ENCODE measurements around the gene NSMF. TPM values are rescaled to one million over a fixed set of nuclear protein-coding genes. Genes with fewer than 3 reads are reported as not detected.

Gene NSMF
- 10 to 100 TPM; 41.5 to 54.2 TPM for total RNA-seq
- total RNA-seq: 75.9 to 86.8 reads per million in 2 donors

DNA sequence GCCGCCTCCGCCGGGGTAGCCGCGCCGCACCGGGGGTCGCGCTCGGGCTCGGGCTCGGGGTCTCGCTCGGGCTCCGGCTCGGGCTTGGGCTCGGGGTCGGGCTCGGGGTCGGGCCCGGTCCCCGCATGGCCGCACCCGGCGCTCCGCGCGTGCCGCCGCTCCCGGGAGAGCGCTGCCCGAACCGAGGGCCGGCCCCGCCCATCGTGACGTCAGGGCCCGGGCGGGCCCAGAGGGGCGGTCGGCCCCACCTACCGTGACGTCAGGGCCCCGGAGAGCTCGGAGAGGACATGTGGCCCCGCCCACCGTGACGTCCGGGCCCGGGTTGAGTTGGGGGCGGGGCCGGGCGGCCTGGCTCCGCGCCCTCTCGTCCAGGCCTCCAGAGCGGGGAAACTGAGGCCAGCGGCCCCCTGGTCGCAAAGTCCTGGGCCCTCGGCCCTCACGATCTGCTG lies at the start of gene NSMF:
Gene NSMF (minus strand): TSS at position 183 of the 449 bp plus-strand sequence. CDS start 232 bp downstream, outside the sequence.
- ATAC-seq (peak; percentile 83), DNase-seq (peak; percentile 94 to 97 (median 96))
- no peaks in the 10 kb centered on the region for H3K9me3 ChIP-seq (ENCODE audit: control insufficient read depth, low read length, poor library complexity, severe bottlenecking)
- Mint-ChIP-seq H3K27ac (no peak within 1 kb of the TSS), H3K36me3 (ENCODE audit: low read depth) (no peaks in the 10 kb centered on the region), H3K4me3 (peak within 1 kb of the TSS; percentile 66), H3K4me1 (peaks cover 13% of the 10 kb centered on the region), H3K27me3 (no peaks in the 10 kb centered on the region)

DNA sequence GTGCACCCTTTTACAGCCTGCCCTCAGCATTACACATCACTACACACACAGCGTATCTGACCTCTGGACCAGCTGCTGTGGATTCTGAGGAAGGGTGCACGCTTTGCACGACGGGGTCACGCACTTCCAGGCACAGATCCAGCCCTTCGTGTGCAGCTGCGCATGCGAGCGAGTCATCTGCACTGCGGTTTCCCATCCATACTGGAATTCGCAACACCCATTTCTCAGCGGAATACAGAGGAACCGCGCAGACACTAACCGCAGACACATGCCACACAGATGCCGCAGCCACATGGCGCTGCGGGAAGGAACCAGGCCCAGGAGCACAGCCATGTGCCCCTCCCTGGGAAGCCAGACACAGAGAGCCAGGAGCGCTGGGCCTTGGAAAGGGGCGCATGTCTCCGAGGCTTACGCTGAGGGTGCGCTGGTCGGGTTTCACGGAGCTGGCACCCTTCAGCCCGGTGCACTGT lies 47.6 kb upstream of the NSMF start:
- H3K4me3 Mint-ChIP-seq: no peak overlapping the region
- peaks cover 3% of the 10 kb centered on the region for H3K36me3 Mint-ChIP-seq (ENCODE audit: low read depth)
- DNase-seq (no peak), ATAC-seq (no peak)
- H3K27me3 Mint-ChIP-seq: no peaks in the 10 kb centered on the region
- H3K4me1 Mint-ChIP-seq: peaks cover under 1% of the 10 kb centered on the region
- H3K27ac Mint-ChIP-seq: no peak overlapping the region
- H3K9me3 ChIP-seq (ENCODE audit: control insufficient read depth, low read length, poor library complexity, severe bottlenecking): no peaks in the 10 kb centered on the region

DNA sequence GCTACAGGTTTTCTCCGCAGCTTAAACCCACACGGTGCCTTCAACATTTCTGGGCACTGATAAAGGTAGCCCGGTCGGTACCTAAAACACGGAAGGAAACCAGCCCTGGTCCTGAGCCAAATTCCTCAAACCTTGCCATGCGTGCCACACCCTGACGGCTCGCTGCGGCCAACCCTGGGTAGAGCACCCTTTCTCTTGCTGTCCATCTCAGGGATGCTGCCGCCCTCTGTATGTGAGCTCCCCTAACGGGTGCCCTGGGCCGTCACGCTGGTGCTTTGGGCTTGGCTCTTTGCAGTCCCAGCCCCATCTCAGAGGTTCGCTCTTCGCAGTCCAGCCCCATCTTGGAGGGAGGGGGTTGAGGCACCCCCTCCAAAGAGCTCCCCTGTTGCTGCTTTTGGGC lies 47.1 kb upstream of the NSMF start:
- Mint-ChIP-seq H3K36me3 (ENCODE audit: low read depth) (peaks cover 3% of the 10 kb centered on the region), H3K27ac (no peak overlapping the region), H3K4me3 (no peak overlapping the region), H3K27me3 (no peaks in the 10 kb centered on the region), H3K4me1 (no peaks in the 10 kb centered on the region)
- DNase-seq (no peak), ATAC-seq (no peak)
- no peaks in the 10 kb centered on the region for H3K9me3 ChIP-seq (ENCODE audit: control insufficient read depth, low read length, poor library complexity, severe bottlenecking)

DNA sequence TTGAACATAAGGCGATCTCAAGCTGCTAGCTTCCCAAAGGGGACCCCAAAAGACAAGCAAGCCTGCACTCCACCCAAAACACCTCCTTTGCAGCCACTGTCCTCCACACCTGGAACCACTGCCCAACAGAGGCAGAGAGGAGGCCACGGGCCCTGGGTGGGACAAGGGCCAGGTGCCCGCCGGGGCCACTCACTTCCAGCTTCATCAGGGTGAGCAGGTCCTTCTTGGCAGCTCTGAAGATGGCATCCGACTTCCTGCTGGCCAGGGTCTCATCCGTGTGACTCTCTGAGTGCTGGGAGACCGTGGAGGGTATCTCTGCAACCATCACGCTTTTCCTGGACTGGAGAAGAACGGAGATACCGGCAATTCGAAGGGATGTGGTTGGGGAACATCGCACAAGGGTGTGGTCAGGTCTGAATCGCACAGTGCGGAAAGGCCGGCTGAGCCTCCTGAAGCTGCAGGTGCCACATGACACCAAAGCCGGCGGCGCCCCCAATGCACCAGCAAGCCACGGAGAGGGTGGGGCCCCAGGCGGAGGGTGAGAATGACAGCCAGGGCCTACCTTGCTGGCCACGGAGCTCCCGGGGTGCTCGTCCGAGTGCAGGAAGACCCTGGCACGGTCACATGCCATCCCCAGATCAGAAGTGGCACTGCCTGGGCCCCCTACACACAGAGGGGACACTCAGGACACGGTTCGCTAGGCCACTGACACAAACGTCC lies 46.4 kb upstream of the NSMF start:
- no peak overlapping the region for H3K4me3 Mint-ChIP-seq
- no peaks in the 10 kb centered on the region for H3K9me3 ChIP-seq (ENCODE audit: control insufficient read depth, low read length, poor library complexity, severe bottlenecking)
- H3K27ac Mint-ChIP-seq: no peak overlapping the region
- no peaks in the 10 kb centered on the region for H3K4me1 Mint-ChIP-seq
- H3K27me3 Mint-ChIP-seq: no peaks in the 10 kb centered on the region
- ATAC-seq (no peak), DNase-seq (no peak)
- H3K36me3 Mint-ChIP-seq (ENCODE audit: low read depth): peaks cover 3% of the 10 kb centered on the region

GRCh38 chr9:137504432-137504777 lies 45.3 kb upstream of the NSMF start:
- Mint-ChIP-seq H3K27me3 (no peaks in the 10 kb centered on the region), H3K4me3 (no peak overlapping the region), H3K36me3 (ENCODE audit: low read depth) (peaks cover 3% of the 10 kb centered on the region), H3K27ac (no peak overlapping the region), H3K4me1 (no peaks in the 10 kb centered on the region)
- H3K9me3 ChIP-seq (ENCODE audit: control insufficient read depth, low read length, poor library complexity, severe bottlenecking): no peaks in the 10 kb centered on the region
- DNase-seq (no peak), ATAC-seq (no peak)

DNA sequence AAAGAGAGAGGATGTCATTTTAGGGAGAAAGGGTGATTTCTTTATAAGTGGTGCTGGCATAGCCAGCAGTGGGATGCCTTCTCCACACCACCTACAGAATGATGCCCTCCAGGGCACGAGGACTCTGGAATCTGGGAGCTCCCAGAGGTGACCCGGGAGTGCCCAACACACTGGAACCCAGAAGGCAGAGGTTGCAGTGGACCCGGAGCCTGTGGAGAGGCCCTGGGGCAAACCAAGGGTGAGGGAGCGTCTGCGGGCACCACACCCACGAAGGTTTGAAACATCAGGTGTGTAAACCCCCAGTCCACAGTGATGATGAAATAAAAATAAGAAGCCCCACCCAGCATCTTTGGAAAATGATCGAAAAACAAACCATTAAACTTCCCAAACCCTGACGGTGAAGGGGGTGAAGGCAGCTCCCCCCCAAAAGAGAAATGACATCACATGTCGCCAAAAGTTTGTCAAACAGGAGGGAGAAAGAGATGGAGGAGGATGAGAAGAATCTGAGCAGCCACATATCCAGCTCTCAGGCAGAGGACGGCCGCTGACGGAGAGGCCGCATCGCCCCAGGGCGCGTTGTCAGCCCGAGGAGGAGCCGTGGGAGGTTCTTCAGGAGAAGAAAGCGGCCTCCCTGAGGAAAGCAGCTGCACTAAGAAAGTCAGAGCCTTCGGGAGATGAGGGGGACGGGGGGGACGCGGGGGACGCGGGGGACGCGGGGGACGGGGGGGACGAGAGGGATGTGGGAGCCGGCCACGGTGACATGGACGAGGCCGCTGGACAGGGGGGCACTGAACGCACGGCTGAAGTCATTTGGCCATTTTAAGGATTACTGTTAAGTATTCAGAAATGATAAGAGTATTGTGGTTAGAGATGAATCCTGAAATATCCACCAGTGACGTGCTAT lies 43.1 kb upstream of the NSMF start:
- H3K27ac Mint-ChIP-seq: peak overlapping the region; percentile 77
- H3K9me3 ChIP-seq (ENCODE audit: control insufficient read depth, low read length, poor library complexity, severe bottlenecking): no peaks in the 10 kb centered on the region
- no peaks in the 10 kb centered on the region for H3K27me3 Mint-ChIP-seq
- H3K36me3 Mint-ChIP-seq (ENCODE audit: low read depth): peaks cover 3% of the 10 kb centered on the region
- no peak for ATAC-seq
- peak overlapping the region; percentile 7 for H3K4me3 Mint-ChIP-seq
- H3K4me1 Mint-ChIP-seq: peaks cover 3% of the 10 kb centered on the region
- peak in 1 of 3 donors; percentile 26 for DNase-seq

DNA sequence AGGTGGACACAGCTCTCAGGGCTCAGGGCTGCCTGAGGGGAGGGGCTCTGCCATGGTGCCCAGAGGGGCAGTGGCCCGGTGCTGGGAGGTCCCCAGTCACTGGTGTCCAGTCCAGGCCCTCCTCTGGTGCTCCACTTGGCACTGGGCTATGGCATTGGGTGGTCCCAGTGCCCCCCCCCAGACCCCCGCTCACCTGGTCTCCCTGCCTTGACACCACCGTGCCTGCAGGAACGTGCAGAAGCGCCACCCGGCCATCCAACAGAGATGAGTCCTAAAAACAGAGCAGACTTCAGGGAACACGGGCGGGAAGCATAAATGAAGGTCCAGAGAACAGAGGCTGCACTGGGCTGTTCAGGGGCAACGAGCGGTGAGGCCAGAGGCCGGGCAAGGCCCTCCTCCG lies 42.3 kb upstream of the NSMF start:
- DNase-seq (no peak), ATAC-seq (no peak)
- H3K4me1 Mint-ChIP-seq: peaks cover 3% of the 10 kb centered on the region
- H3K36me3 Mint-ChIP-seq (ENCODE audit: low read depth): peaks cover 3% of the 10 kb centered on the region
- peak overlapping the region; percentile 77 for H3K27ac Mint-ChIP-seq
- no peaks in the 10 kb centered on the region for H3K9me3 ChIP-seq (ENCODE audit: control insufficient read depth, low read length, poor library complexity, severe bottlenecking)
- no peak overlapping the region for H3K4me3 Mint-ChIP-seq
- H3K27me3 Mint-ChIP-seq: no peaks in the 10 kb centered on the region

GRCh38 chr9:137500666-137501397 lies 41.7 kb upstream of the NSMF start:
- peaks cover 3% of the 10 kb centered on the region for H3K4me1 Mint-ChIP-seq
- H3K36me3 Mint-ChIP-seq (ENCODE audit: low read depth): peaks cover 3% of the 10 kb centered on the region
- no peak overlapping the region for H3K27ac Mint-ChIP-seq
- no peaks in the 10 kb centered on the region for H3K27me3 Mint-ChIP-seq
- DNase-seq (no peak), ATAC-seq (no peak)
- H3K4me3 Mint-ChIP-seq: no peak overlapping the region
- H3K9me3 ChIP-seq (ENCODE audit: control insufficient read depth, low read length, poor library complexity, severe bottlenecking): no peaks in the 10 kb centered on the region

DNA sequence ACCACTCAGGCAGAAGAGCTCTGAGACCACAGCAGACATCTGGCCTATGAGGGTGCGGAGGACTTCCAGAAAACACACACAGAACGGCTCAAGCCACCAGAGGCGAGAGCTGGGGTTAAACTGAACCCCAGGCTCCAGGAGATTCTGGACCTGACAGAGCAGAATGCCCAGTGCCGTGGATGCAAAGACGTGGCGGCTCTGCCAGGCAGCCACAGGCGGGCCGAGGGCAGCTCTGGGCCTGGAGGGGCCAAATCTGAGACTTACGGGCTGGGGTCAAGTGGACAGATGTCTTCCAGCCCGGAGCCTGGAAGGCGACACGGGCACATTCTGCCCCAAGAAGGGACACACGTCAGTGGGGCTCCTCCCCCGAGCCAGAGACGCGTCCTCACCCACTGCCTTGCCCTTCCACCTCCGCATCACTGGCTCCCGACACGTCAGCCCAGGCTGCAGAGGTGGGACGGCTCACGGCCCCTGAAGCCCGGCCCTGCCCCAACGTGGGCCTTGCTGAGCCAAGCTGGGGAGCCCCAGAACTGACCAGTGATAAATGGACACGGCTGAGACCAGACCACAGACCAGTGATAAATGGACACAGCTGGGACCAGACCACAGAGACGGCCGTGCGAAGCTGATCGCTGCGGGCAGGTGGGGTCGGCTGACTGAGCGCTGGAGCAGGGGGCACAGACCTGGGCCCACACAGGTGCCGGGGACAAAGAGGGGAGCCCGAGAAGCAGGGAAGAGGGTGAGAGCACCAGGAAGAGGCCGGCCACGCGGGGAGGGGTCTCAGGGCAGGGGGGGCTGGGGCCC lies 40.9 kb upstream of the NSMF start:
- no peak overlapping the region for H3K27ac Mint-ChIP-seq
- no peaks in the 10 kb centered on the region for H3K9me3 ChIP-seq (ENCODE audit: control insufficient read depth, low read length, poor library complexity, severe bottlenecking)
- DNase-seq (no peak), ATAC-seq (no peak)
- no peaks in the 10 kb centered on the region for H3K27me3 Mint-ChIP-seq
- H3K36me3 Mint-ChIP-seq (ENCODE audit: low read depth): peaks cover 3% of the 10 kb centered on the region
- no peak overlapping the region for H3K4me3 Mint-ChIP-seq
- peaks cover 3% of the 10 kb centered on the region for H3K4me1 Mint-ChIP-seq

- H3K27me3 Mint-ChIP-seq: no peaks in the 10 kb centered on the region
- no peak overlapping the region for H3K4me3 Mint-ChIP-seq
- peaks cover 3% of the 10 kb centered on the region for H3K36me3 Mint-ChIP-seq (ENCODE audit: low read depth)
- DNase-seq: no peak
- no peaks in the 10 kb centered on the region for H3K9me3 ChIP-seq (ENCODE audit: control insufficient read depth, low read length, poor library complexity, severe bottlenecking)
- no peak for ATAC-seq
- H3K27ac Mint-ChIP-seq: no peak overlapping the region
- H3K4me1 Mint-ChIP-seq: peaks cover 3% of the 10 kb centered on the region
Observed at GRCh38 chr9:137499416-137499815, 40.3 kb upstream of the NSMF start.

DNA sequence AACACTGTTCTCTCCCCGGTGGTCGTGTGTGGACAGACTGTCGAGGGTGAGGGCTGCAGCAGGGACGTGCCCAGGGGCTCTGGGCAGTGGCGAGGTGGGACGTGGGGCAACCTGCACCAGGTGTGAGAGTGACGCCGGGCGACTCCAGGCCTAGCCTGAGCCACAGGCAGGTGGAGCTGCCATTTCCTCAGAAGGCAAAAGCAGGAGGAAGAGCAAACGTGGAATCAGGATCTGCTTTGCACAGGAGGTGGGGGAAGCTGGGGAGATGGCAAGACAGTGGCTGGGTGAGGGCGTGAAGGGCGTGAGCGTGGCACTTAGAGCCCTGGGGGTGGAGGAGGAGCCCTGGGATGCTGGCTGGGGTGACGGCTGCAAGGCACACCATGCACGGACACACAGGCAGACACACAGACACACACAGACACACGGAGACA lies 39.6 kb upstream of the NSMF start:
- Mint-ChIP-seq H3K27me3 (no peaks in the 10 kb centered on the region), H3K36me3 (ENCODE audit: low read depth) (peaks cover under 1% of the 10 kb centered on the region), H3K27ac (no peak overlapping the region), H3K4me1 (peaks cover 6% of the 10 kb centered on the region), H3K4me3 (no peak overlapping the region)
- ATAC-seq (no peak), DNase-seq (no peak)
- H3K9me3 ChIP-seq (ENCODE audit: control insufficient read depth, low read length, poor library complexity, severe bottlenecking): no peaks in the 10 kb centered on the region

DNA sequence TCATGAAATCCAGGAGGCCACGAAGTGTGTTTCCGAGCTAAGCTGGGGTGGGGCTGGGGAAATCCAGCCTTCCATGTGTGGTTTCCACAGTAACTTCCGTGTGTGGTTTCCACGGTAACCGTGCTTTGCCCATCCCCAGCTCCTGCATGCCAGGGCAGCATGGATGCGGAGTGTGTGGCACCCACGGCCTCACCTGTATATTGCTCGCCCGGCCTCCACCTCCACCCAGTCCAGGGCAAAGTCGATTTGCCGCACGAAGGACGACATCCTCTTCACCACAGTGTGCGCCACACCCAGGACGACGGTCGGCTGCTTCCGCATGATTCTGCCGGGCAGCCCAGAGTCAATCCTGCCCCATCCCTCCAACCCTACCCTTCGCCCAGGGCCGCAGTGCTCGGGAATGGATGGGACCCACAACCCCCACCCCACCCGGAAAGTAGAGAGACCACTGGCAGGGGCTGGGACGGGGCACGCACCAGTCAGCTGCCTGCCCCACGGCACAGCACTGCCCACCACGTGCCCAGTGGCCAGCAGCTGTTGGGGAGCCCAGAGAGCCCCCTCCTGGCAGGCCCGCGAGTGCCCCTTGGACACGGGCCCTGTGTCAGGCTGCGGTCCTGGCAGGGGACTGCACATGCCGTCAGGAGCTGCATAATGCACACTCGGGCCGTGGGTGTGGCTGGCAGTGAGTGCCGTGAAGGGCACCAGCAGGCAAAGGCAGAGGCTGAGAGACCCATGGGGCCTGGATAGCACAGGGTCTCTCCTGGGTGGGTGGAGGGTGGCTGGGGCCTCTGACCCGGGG lies 39.0 kb upstream of the NSMF start:
- DNase-seq (no peak), ATAC-seq (no peak)
- Mint-ChIP-seq H3K36me3 (ENCODE audit: low read depth) (no peaks in the 10 kb centered on the region), H3K4me1 (peaks cover 6% of the 10 kb centered on the region), H3K4me3 (no peak overlapping the region), H3K27me3 (no peaks in the 10 kb centered on the region), H3K27ac (no peak overlapping the region)
- no peaks in the 10 kb centered on the region for H3K9me3 ChIP-seq (ENCODE audit: control insufficient read depth, low read length, poor library complexity, severe bottlenecking)
